Liver (tissue), 9 donors: ENCODE measurements around the gene CPNE9. TPM values are rescaled to one million over a fixed set of nuclear protein-coding genes. Genes with fewer than 3 reads are reported as not detected.

Experiments used
- DNase-seq: peaks from one replicate; pipeline ENCODE4 v3.0.0-alpha.2; 2017; ENCODE audit warnings: low spot score
- H3K27ac ChIP-seq, 2 donors: one replicate each; pipeline ENCODE4 v1.7.0; 2013; ENCODE audit warnings: inconsistent platforms in 2 of 2, low read length in 2 of 2, control low read depth in 1 of 2, low read depth in 1 of 2, mild to moderate bottlenecking in 1 of 2
- H3K27me3 ChIP-seq, 4 donors: one replicate each; pipeline versions ENCODE4 v1.6.1 to v1.7.0; 2013; ENCODE audit warnings: low read length in 3 of 4, inconsistent platforms in 1 of 4, mild to moderate bottlenecking in 1 of 4, moderate library complexity in 1 of 4; ENCODE audit not compliant: control insufficient read depth in 4 of 4, insufficient read depth in 4 of 4
- H3K36me3 ChIP-seq, 4 donors: one replicate each; pipeline versions ENCODE4 v1.6.1 to v1.7.0; 2013; ENCODE audit warnings: low read length in 3 of 4, mild to moderate bottlenecking in 3 of 4, low read depth in 1 of 4, moderate library complexity in 1 of 4; ENCODE audit not compliant: control insufficient read depth in 4 of 4, insufficient read depth in 3 of 4
- H3K4me1 ChIP-seq, 4 donors: one replicate each; pipeline versions ENCODE4 v1.6.1 to v1.7.0; 2013; ENCODE audit warnings: low read length in 3 of 4, mild to moderate bottlenecking in 3 of 4, moderate library complexity in 1 of 4; ENCODE audit not compliant: control insufficient read depth in 4 of 4, insufficient read depth in 4 of 4
- H3K4me3 ChIP-seq, 3 donors: one replicate each; pipeline versions ENCODE4 v1.6.1 to v1.7.0; 2013; ENCODE audit warnings: low read length in 3 of 3, control low read depth in 1 of 3, low read depth in 1 of 3, mild to moderate bottlenecking in 1 of 3
- H3K9ac ChIP-seq, 2 donors: one replicate each; pipeline ENCODE4 v1.7.0; 2013; ENCODE audit warnings: low read length in 2 of 2, mild to moderate bottlenecking in 2 of 2, moderate library complexity in 2 of 2, control low read depth in 1 of 2, low read depth in 1 of 2
- H3K9me3 ChIP-seq, 4 donors: one replicate each; pipeline versions ENCODE4 v1.6.1 to v1.7.0; 2013; ENCODE audit warnings: low read length in 3 of 4; ENCODE audit not compliant: control insufficient read depth in 4 of 4
- CTCF ChIP-seq: fragments of 150-350 bp; IDR thresholded peaks from 2 replicates; pipeline ENCODE4 v1.5.1; 2017; ENCODE audit warnings: improper control_type of control experiment, low read depth, low read length; ENCODE audit not compliant: missing input control
- EGR1 ChIP-seq, 2 donors: IDR thresholded peaks; 2 replicates each; pipeline ENCODE4 v1.6.1; 2016 to 2018; ENCODE audit warnings: antibody characterized with exemption in 2 of 2, low read depth in 2 of 2
- FOXA1 ChIP-seq: IDR thresholded peaks from 2 replicates; pipeline ENCODE4 v1.6.1; 2016; ENCODE audit warnings: antibody characterized with exemption
- FOXA2 ChIP-seq: IDR thresholded peaks from 2 replicates; pipeline ENCODE4 v1.6.1; 2016; ENCODE audit warnings: antibody characterized with exemption
- GABPA ChIP-seq, 2 donors: IDR thresholded peaks in 1 of 2; conservative IDR thresholded peaks in 1 of 2; 2 replicates each; pipeline ENCODE4 v1.6.1; 2016; ENCODE audit warnings: antibody characterized with exemption in 2 of 2, mild to moderate bottlenecking in 1 of 2, moderate library complexity in 1 of 2
- HNF4A ChIP-seq, 2 donors: conservative IDR thresholded peaks; 2 replicates each; pipeline ENCODE4 v1.6.1; 2016; ENCODE audit warnings: antibody characterized with exemption in 2 of 2, mild to moderate bottlenecking in 2 of 2
- HNF4G ChIP-seq: IDR thresholded peaks from 2 replicates; pipeline ENCODE4 v1.6.1; 2016; ENCODE audit warnings: antibody characterized with exemption
- MAX ChIP-seq: IDR thresholded peaks from 2 replicates; pipeline ENCODE4 v1.6.1; 2016; ENCODE audit warnings: antibody characterized with exemption
- NR2F2 ChIP-seq: IDR thresholded peaks from 2 replicates; pipeline ENCODE4 v1.6.1; 2016; ENCODE audit warnings: antibody characterized with exemption
- RAD21 ChIP-seq, 2 donors: IDR thresholded peaks; 2 replicates each; pipeline ENCODE4 v1.6.1; 2016; ENCODE audit warnings: antibody characterized with exemption in 2 of 2, mild to moderate bottlenecking in 2 of 2
- RXRA ChIP-seq, 2 donors: IDR thresholded peaks; 2 replicates each; pipeline ENCODE4 v1.6.1; 2017 to 2018; ENCODE audit warnings: antibody characterized with exemption in 2 of 2, mild to moderate bottlenecking in 1 of 2
- SP1 ChIP-seq: IDR thresholded peaks from 2 replicates; pipeline ENCODE4 v1.6.1; 2018; ENCODE audit warnings: antibody characterized with exemption, mild to moderate bottlenecking
- YY1 ChIP-seq: IDR thresholded peaks from 2 replicates; pipeline ENCODE4 v1.6.1; 2016; ENCODE audit warnings: antibody characterized with exemption, mild to moderate bottlenecking
- WGBS: extraction: QIAGEN DNeasy Blood & Tissue Kit; methylation state at CpG from one replicate; pipeline ENCODE4 v1.1.7; 2013; 5-methylcytosine and 5-hydroxymethylcytosine counted together
- polyA plus RNA-seq, 2 donors: library from polyadenylated mRNA; stranded (reverse) in 1 of 2; unstranded in 1 of 2; fragments of 200-250 nt in 1 of 2; fragments of >200 nt in 1 of 2; fragmentation: Nextera tagmentation in 1 of 2; extraction: Ambion mirVana in 1 of 2; gene quantifications; one replicate each; pipeline versions ENCODE4 v1.2.1 to v1.2.3, GENCODE V29; 2013 to 2015
- total RNA-seq, 2 donors: library from RNA; depleted of rRNA; stranded (reverse); fragments of >200 nt; gene quantifications; one replicate each; pipeline ENCODE4 v1.2.3, GENCODE V29; 2014
- TF ChIP-seq, protein P1 (sequence below): IDR thresholded peaks from 2 replicates; pipeline ENCODE4 v1.6.1; 2016; ENCODE audit warnings: antibody characterized with exemption, mild to moderate bottlenecking
- TF ChIP-seq, protein P2 (sequence below): IDR thresholded peaks from 2 replicates; pipeline ENCODE4 v1.6.1; 2016; ENCODE audit warnings: antibody characterized with exemption
- TF ChIP-seq, protein P3 (sequence below): IDR thresholded peaks from 2 replicates; pipeline ENCODE4 v1.6.1; 2016; ENCODE audit warnings: antibody characterized with exemption
- donor health status: healthy.
- donor health status: healthy.
- donor health status: healthy.
- donor health status: healthy.
- donor health status: healthy.

The CPNE9 gene
- total and polyA plus RNA-seq, 4 donors: not detected

- WGBS: 91% methylated on average over 5 of the region's 5 CpGs
- no peak for TF ChIP-seq RXRA (IDR thresholded peaks at IDR 0.05)
- no peak for TF ChIP-seq FOXA1
Measured at GRCh38 chr3:9746330-9746729, 42.7 kb downstream of the CPNE9 start.

DNA sequence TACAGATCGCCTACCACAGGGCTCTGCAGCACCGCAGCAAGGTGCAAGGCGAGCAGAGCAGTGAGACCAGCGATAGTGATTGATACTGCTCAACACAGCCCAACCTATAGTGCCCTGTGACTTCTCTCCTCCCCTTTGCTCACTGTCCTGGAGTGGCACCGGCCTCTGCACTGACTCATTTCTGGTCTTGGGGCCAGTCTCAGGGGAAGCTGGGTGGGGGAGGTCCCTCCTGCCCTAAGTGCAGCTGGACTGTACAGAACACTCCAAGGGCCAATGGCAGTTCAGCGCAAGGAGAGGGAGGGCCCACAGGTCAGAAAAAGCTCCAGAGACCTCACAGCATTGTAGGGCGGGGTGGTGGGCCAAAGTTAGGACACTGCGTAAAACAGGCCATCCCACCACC lies 43.6 kb downstream of the CPNE9 start:
- Histone ChIP-seq H3K27ac (no peak overlapping the region), H3K27me3 (no peaks in the 10 kb centered on the region), H3K4me1 (peaks cover 5 to 27% (median 22%) of the 10 kb centered on the region in 4 donors), H3K4me3 (no peak overlapping the region), H3K9me3 (no peaks in the 10 kb centered on the region), H3K9ac (no peak overlapping the region), H3K36me3 (peaks cover 17 to 63% (median 49%) of the 10 kb centered on the region in 4 donors)
- no peak for DNase-seq
- TF ChIP-seq MAX: no peak
- TF ChIP-seq, protein P1, sequence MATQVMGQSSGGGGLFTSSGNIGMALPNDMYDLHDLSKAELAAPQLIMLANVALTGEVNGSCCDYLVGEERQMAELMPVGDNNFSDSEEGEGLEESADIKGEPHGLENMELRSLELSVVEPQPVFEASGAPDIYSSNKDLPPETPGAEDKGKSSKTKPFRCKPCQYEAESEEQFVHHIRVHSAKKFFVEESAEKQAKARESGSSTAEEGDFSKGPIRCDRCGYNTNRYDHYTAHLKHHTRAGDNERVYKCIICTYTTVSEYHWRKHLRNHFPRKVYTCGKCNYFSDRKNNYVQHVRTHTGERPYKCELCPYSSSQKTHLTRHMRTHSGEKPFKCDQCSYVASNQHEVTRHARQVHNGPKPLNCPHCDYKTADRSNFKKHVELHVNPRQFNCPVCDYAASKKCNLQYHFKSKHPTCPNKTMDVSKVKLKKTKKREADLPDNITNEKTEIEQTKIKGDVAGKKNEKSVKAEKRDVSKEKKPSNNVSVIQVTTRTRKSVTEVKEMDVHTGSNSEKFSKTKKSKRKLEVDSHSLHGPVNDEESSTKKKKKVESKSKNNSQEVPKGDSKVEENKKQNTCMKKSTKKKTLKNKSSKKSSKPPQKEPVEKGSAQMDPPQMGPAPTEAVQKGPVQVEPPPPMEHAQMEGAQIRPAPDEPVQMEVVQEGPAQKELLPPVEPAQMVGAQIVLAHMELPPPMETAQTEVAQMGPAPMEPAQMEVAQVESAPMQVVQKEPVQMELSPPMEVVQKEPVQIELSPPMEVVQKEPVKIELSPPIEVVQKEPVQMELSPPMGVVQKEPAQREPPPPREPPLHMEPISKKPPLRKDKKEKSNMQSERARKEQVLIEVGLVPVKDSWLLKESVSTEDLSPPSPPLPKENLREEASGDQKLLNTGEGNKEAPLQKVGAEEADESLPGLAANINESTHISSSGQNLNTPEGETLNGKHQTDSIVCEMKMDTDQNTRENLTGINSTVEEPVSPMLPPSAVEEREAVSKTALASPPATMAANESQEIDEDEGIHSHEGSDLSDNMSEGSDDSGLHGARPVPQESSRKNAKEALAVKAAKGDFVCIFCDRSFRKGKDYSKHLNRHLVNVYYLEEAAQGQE: no peak
- TF ChIP-seq NR2F2: no peak
- TF ChIP-seq YY1: no peak
- TF ChIP-seq RAD21 (IDR thresholded peaks at IDR 0.05): no peak
- TF ChIP-seq FOXA2: no peak
- no peak for TF ChIP-seq EGR1 (IDR thresholded peaks at IDR 0.05; ENCODE audit: low read depth in 2 of 2)
- TF ChIP-seq, protein P2, sequence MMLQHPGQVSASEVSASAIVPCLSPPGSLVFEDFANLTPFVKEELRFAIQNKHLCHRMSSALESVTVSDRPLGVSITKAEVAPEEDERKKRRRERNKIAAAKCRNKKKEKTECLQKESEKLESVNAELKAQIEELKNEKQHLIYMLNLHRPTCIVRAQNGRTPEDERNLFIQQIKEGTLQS: no peak
- no peak for TF ChIP-seq CTCF
- TF ChIP-seq HNF4A (conservative IDR thresholded peaks at IDR 0.05): no peak
- no peak for TF ChIP-seq HNF4G
- TF ChIP-seq, protein P3, sequence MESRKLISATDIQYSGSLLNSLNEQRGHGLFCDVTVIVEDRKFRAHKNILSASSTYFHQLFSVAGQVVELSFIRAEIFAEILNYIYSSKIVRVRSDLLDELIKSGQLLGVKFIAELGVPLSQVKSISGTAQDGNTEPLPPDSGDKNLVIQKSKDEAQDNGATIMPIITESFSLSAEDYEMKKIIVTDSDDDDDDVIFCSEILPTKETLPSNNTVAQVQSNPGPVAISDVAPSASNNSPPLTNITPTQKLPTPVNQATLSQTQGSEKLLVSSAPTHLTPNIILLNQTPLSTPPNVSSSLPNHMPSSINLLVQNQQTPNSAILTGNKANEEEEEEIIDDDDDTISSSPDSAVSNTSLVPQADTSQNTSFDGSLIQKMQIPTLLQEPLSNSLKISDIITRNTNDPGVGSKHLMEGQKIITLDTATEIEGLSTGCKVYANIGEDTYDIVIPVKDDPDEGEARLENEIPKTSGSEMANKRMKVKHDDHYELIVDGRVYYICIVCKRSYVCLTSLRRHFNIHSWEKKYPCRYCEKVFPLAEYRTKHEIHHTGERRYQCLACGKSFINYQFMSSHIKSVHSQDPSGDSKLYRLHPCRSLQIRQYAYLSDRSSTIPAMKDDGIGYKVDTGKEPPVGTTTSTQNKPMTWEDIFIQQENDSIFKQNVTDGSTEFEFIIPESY: no peak
- TF ChIP-seq GABPA (IDR thresholded peaks at IDR 0.05 in 1 of 2, conservative IDR thresholded peaks at IDR 0.05 in 1 of 2): no peak
- TF ChIP-seq SP1: no peak
- 95% methylated on average over 8 of the region's 8 CpGs for WGBS

More at GRCh38 chr3:9746330-9746729, 42.7 kb downstream of the CPNE9 start:
- peaks cover 22 to 66% (median 53%) of the 10 kb centered on the region in 4 donors for H3K36me3 ChIP-seq
- no peak for DNase-seq
- no peak overlapping the region for H3K4me3 ChIP-seq
- H3K4me1 ChIP-seq: peaks cover 5 to 21% (median 17%) of the 10 kb centered on the region in 4 donors
- H3K9me3 ChIP-seq: no peaks in the 10 kb centered on the region
- no peak overlapping the region for H3K9ac ChIP-seq
- no peaks in the 10 kb centered on the region for H3K27me3 ChIP-seq
- H3K27ac ChIP-seq: no peak overlapping the region
